ENCODE results near the gene BCL2L2.

DNA sequence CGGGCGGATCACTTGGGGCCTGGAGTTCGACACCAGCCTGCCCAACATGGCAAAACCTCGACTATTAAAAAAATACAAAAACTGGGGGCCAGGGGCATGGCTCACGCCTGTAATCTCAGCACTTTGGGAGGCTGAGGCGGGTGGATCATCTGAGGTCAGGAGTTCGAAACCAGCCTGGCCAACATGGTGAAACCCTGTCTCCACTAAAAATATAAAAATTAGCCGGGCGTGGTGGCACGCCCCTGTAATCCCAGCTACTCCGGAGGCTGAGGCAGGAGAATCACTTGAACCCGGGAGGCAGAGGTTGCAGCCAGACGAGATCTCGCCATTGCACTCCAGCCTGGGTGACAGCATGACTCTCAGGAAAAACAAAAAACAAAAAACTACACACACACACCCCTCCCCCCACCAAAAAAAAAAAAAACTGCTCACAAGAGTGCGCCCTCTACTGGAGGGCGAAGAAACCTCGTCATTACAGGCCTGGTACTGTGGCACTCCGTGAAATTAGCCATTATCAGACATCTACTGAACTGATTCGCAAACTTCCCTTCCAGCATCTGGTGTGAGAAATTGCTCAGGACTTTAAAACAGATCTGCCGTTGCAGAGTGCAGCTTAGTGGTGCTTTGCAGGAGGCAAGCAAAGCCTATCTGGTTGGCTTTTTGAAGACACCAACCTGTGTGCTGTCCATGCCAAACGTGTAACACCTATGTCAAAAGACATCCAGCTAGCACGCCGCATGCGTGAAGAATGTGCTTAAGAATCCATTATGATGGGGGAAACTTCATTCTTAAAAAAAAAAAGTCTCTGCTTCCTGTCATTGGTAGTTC, 11.7 kb upstream of the BCL2L2 start:
- TF ChIP-seq, protein P1, sequence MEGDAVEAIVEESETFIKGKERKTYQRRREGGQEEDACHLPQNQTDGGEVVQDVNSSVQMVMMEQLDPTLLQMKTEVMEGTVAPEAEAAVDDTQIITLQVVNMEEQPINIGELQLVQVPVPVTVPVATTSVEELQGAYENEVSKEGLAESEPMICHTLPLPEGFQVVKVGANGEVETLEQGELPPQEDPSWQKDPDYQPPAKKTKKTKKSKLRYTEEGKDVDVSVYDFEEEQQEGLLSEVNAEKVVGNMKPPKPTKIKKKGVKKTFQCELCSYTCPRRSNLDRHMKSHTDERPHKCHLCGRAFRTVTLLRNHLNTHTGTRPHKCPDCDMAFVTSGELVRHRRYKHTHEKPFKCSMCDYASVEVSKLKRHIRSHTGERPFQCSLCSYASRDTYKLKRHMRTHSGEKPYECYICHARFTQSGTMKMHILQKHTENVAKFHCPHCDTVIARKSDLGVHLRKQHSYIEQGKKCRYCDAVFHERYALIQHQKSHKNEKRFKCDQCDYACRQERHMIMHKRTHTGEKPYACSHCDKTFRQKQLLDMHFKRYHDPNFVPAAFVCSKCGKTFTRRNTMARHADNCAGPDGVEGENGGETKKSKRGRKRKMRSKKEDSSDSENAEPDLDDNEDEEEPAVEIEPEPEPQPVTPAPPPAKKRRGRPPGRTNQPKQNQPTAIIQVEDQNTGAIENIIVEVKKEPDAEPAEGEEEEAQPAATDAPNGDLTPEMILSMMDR (IDR thresholded peaks at IDR 0.05; ENCODE audit: low read depth, low read length, poor library complexity, severe bottlenecking): peak; percentile 92
- TF ChIP-seq EZH2phosphoT487 (IDR thresholded peaks at IDR 0.05; ENCODE audit: borderline replicate concordance, low read length): no peak
